KMS-11 (cell line): ENCODE results near the gene PRPF19.
"Not testable (repeated sequence)": the region's sequence is repeated elsewhere in the genome, so short reads cannot be mapped to it uniquely, and the experiment has no call there.

Source experiments
- H2AFZ ChIP-seq: fragments of 200-600 bp; sonication (generic); 2 replicates; pipeline ENCODE4 v1.6.1; 2016; ENCODE audit warnings: antibody characterized with exemption, mixed run types, low read depth
- H3K27ac ChIP-seq: fragments of 200-600 bp; sonication (generic); 2 replicates; pipeline ENCODE4 v1.6.1; 2016; ENCODE audit warnings: mild to moderate bottlenecking, mixed run types
- H3K27me3 ChIP-seq: fragments of 200-600 bp; sonication (generic); 2 replicates; pipeline ENCODE4 v1.6.1; 2017; ENCODE audit warnings: mild to moderate bottlenecking, low read depth, mixed run types, moderate library complexity; ENCODE audit not compliant: insufficient read depth
- H3K36me3 ChIP-seq: fragments of 200-600 bp; sonication (generic); 2 replicates; pipeline ENCODE4 v1.6.1; 2017; ENCODE audit warnings: mild to moderate bottlenecking, mixed run types; ENCODE audit not compliant: insufficient read depth
- H3K4me1 ChIP-seq: fragments of 200-600 bp; sonication (generic); 2 replicates; pipeline ENCODE4 v1.6.1; 2016; ENCODE audit warnings: mild to moderate bottlenecking, low read depth, mixed run types; ENCODE audit not compliant: poor library complexity, severe bottlenecking
- H3K4me2 ChIP-seq: fragments of 200-600 bp; sonication (generic); 2 replicates; pipeline ENCODE4 v1.7.0; 2016; ENCODE audit warnings: mild to moderate bottlenecking, mixed run types
- H3K4me3 ChIP-seq: fragments of 200-600 bp; sonication (generic); IDR thresholded peaks from 2 replicates; pipeline ENCODE4 v1.6.1; 2017; ENCODE audit warnings: low read depth, low read length, mixed read lengths; ENCODE audit not compliant: insufficient read depth
- H3K79me2 ChIP-seq: fragments of 200-600 bp; sonication (generic); 2 replicates; pipeline ENCODE4 v1.6.1; 2016; ENCODE audit warnings: low read depth, mixed run types; ENCODE audit not compliant: insufficient read depth
- H3K9ac ChIP-seq: fragments of 200-600 bp; sonication (generic); 2 replicates; pipeline ENCODE4 v1.6.1; 2016; ENCODE audit warnings: mild to moderate bottlenecking, mixed run types
- H4K20me1 ChIP-seq: fragments of 200-600 bp; sonication (generic); 2 replicates; pipeline ENCODE4 v1.6.1; 2016; ENCODE audit warnings: mild to moderate bottlenecking, mixed run types; ENCODE audit not compliant: insufficient read depth
- CTCF ChIP-seq: fragments of 200-600 bp; sonication (generic); conservative IDR thresholded peaks from 2 replicates; pipeline ENCODE4 v1.6.1; 2017; ENCODE audit warnings: low read depth, mild to moderate bottlenecking, antibody characterized with exemption, low read length, moderate library complexity, mixed read lengths

The PRPF19 gene

GRCh38 chr11:60912223-60912850, 6.0 kb upstream of the PRPF19 start:
- Histone ChIP-seq H4K20me1 (no peaks in the 10 kb centered on the region; the same call in 1 of the 2 replicates), H3K9ac (no peak overlapping the region), H3K4me2 (no peak overlapping the region), H3K4me1 (peaks cover 65% of the 10 kb centered on the region), H3K36me3 (no peaks in the 10 kb centered on the region), H3K27ac (no peak overlapping the region), H3K27me3 (no peaks in the 10 kb centered on the region), H3K4me3 (no peak overlapping the region), H3K79me2 (peaks cover 27% of the 10 kb centered on the region), H2AFZ (no peak overlapping the region)
- no peak for TF ChIP-seq CTCF

GRCh38 chr11:60910711-60911380, 4.5 kb upstream of the PRPF19 start:
- Histone ChIP-seq H3K9ac (no peak overlapping the region), H3K27ac (peak overlapping the region; percentile 36; the same call in 1 of the 2 replicates), H3K4me1 (peaks cover 56% of the 10 kb centered on the region), H3K4me2 (peak overlapping the region; percentile 57), H3K79me2 (peaks cover 17% of the 10 kb centered on the region), H3K4me3 (no peak overlapping the region), H4K20me1 (no peaks in the 10 kb centered on the region), H3K27me3 (no peaks in the 10 kb centered on the region), H2AFZ (no peak overlapping the region), H3K36me3 (no peaks in the 10 kb centered on the region)
- TF ChIP-seq CTCF = no peak

- H3K36me3 ChIP-seq = no peaks in the 10 kb centered on the region
- H3K9ac ChIP-seq = no peak overlapping the region
- H3K27ac ChIP-seq = peak overlapping the region; percentile 36; the same call in 1 of the 2 replicates
- peaks cover 57% of the 10 kb centered on the region for H3K4me1 ChIP-seq
- TF ChIP-seq CTCF = no peak
- H4K20me1 ChIP-seq = no peaks in the 10 kb centered on the region
- no peak overlapping the region for H3K4me3 ChIP-seq
- H3K4me2 ChIP-seq = peak overlapping the region; percentile 57
- no peak overlapping the region for H2AFZ ChIP-seq
- H3K27me3 ChIP-seq = no peaks in the 10 kb centered on the region
- peaks cover 20% of the 10 kb centered on the region for H3K79me2 ChIP-seq
These were observed 3.9 kb upstream of the PRPF19 start for GRCh38 chr11:60910281-60910687.

GRCh38 chr11:60909680-60910280, 3.4 kb upstream of the PRPF19 start:
- not testable (repeated sequence) for H3K27me3 ChIP-seq, H3K4me3 ChIP-seq, H4K20me1 ChIP-seq, H3K36me3 ChIP-seq, H3K9ac ChIP-seq, H2AFZ ChIP-seq
- peak overlapping the region; percentile 57 for H3K4me2 ChIP-seq
- H3K79me2 ChIP-seq = peaks cover 20% of the 10 kb centered on the region
- peaks cover 62% of the 10 kb centered on the region for H3K4me1 ChIP-seq
- peak overlapping the region; percentile 36; the same call in 1 of the 2 replicates for H3K27ac ChIP-seq
